H9 (cell line): Measurements from ENCODE around the gene RAI14. TPM values are rescaled to one million over a fixed set of nuclear protein-coding genes. Genes with fewer than 3 reads are reported as not detected.

Experiments
- DNase-seq: peaks from one replicate; pipeline ENCODE4 v3.0.0-alpha.2; 2017
- H2AFZ ChIP-seq: one replicate; pipeline ENCODE4 v1.6.1; 2013; ENCODE audit warnings: mild to moderate bottlenecking, low read length, control low read depth, moderate library complexity
- H2AK5ac ChIP-seq: 2 replicates; pipeline ENCODE4 v1.6.1; 2013; ENCODE audit warnings: low read length, control low read depth, mixed read lengths; ENCODE audit not compliant: insufficient read length
- H2BK120ac ChIP-seq: one replicate; pipeline ENCODE4 v1.6.1; 2013; ENCODE audit warnings: low read depth, mild to moderate bottlenecking, low read length, control low read depth, inconsistent platforms; ENCODE audit not compliant: poor library complexity, severe bottlenecking
- H2BK12ac ChIP-seq: 2 replicates; pipeline ENCODE4 v1.6.1; 2013; ENCODE audit warnings: low read length, control low read depth, mixed read lengths, low read depth; ENCODE audit not compliant: insufficient read length
- H2BK15ac ChIP-seq: 2 replicates; pipeline ENCODE4 v1.6.1; 2013; ENCODE audit warnings: low read depth, low read length, control low read depth
- H2BK20ac ChIP-seq: one replicate; pipeline ENCODE4 v1.6.1; 2013; ENCODE audit warnings: low read depth, mild to moderate bottlenecking, low read length, control low read depth, inconsistent platforms; ENCODE audit not compliant: poor library complexity, severe bottlenecking
- H2BK5ac ChIP-seq: 2 replicates; pipeline ENCODE4 v1.6.1; 2013; ENCODE audit warnings: low read length, control low read depth, mixed read lengths; ENCODE audit not compliant: insufficient read length
- H3K14ac ChIP-seq: 2 replicates; pipeline ENCODE4 v1.6.1; 2013; ENCODE audit warnings: low read length, control low read depth; ENCODE audit not compliant: insufficient read depth
- H3K18ac ChIP-seq: 2 replicates; pipeline ENCODE4 v1.6.1; 2013; ENCODE audit warnings: low read depth, mild to moderate bottlenecking, mixed read lengths, low read length, control low read depth; ENCODE audit not compliant: insufficient read length
- H3K23ac ChIP-seq: 2 replicates; pipeline ENCODE4 v1.6.1; 2013; ENCODE audit warnings: low read length, control low read depth, mixed read lengths, low read depth; ENCODE audit not compliant: insufficient read length
- H3K23me2 ChIP-seq: 2 replicates; pipeline ENCODE4 v1.6.1; 2013; ENCODE audit warnings: low read depth, mild to moderate bottlenecking, mixed read lengths, low read length, control low read depth; ENCODE audit not compliant: insufficient read length, poor library complexity, severe bottlenecking
- H3K27ac ChIP-seq: 2 replicates; pipeline ENCODE4 v1.5.1; 2013; ENCODE audit warnings: low read length, control low read depth, mixed read lengths, low read depth; ENCODE audit not compliant: insufficient read length
- H3K27me3 ChIP-seq: 2 replicates; pipeline ENCODE4 v1.6.1; 2013; ENCODE audit warnings: low read length, control low read depth, inconsistent platforms; ENCODE audit not compliant: insufficient read depth
- H3K4ac ChIP-seq: 2 replicates; pipeline ENCODE4 v1.6.1; 2013; ENCODE audit warnings: low read depth, mild to moderate bottlenecking, control low read depth, inconsistent platforms, low read length, moderate library complexity
- H3K4me1 ChIP-seq: 2 replicates; pipeline ENCODE4 v1.6.1; 2013; ENCODE audit warnings: low read length, control low read depth, inconsistent platforms; ENCODE audit not compliant: insufficient read depth
- H3K4me2 ChIP-seq: 2 replicates; pipeline ENCODE4 v1.6.1; 2013; ENCODE audit warnings: low read length, control low read depth, mixed read lengths; ENCODE audit not compliant: insufficient read length, insufficient read depth
- H3K56ac ChIP-seq: 2 replicates; pipeline ENCODE4 v1.6.1; 2013; ENCODE audit warnings: low read depth, mild to moderate bottlenecking, mixed read lengths, low read length, control low read depth; ENCODE audit not compliant: insufficient read length
- H3K79me1 ChIP-seq: 2 replicates; pipeline ENCODE4 v1.6.1; 2013; ENCODE audit warnings: low read depth, mild to moderate bottlenecking, moderate library complexity, low read length, control low read depth, inconsistent platforms; ENCODE audit not compliant: insufficient read depth, poor library complexity, severe bottlenecking
- H3K79me2 ChIP-seq: 2 replicates; pipeline ENCODE4 v1.6.1; 2013; ENCODE audit warnings: low read length, control low read depth, inconsistent platforms; ENCODE audit not compliant: insufficient read depth
- H3K9ac ChIP-seq: 2 replicates; pipeline ENCODE4 v1.6.1; 2013; ENCODE audit warnings: low read length, control low read depth, mixed read lengths; ENCODE audit not compliant: insufficient read length; ENCODE audit errors: extremely low read depth
- H3K9me3 ChIP-seq: one replicate; pipeline ENCODE4 v1.6.1; 2013; ENCODE audit warnings: low read depth, low read length, inconsistent platforms; ENCODE audit not compliant: control insufficient read depth
- H3T11ph ChIP-seq: one replicate; pipeline ENCODE4 v1.6.1; 2013; ENCODE audit warnings: mild to moderate bottlenecking, low read length, control low read depth, inconsistent platforms
- H4K20me1 ChIP-seq: one replicate; pipeline ENCODE4 v1.6.1; 2013; ENCODE audit not compliant: control insufficient read depth, insufficient read length, insufficient read depth
- H4K5ac ChIP-seq: 2 replicates; pipeline ENCODE4 v1.6.1; 2013; ENCODE audit warnings: low read depth, mild to moderate bottlenecking, mixed read lengths, low read length, control low read depth; ENCODE audit not compliant: insufficient read length
- H4K8ac ChIP-seq: replicated peaks from 2 replicates; pipeline ENCODE4 v1.6.1; 2013; ENCODE audit warnings: low read length, control low read depth, mixed read lengths, low read depth; ENCODE audit not compliant: insufficient read length
- H4K91ac ChIP-seq: 2 replicates; pipeline ENCODE4 v1.6.1; 2013; ENCODE audit warnings: low read depth, mild to moderate bottlenecking, moderate library complexity, mixed read lengths, low read length, control low read depth; ENCODE audit not compliant: insufficient read length
- H3K27ac Mint-ChIP-seq, 3 experiments: 2 replicates in 2 of 3; 3 replicates in 1 of 3; pipeline ENCODE4 v1.8.0; 2020 to 2021; ENCODE audit warnings: mixed read lengths in 3 of 3, mild to moderate bottlenecking in 1 of 3, moderate library complexity in 1 of 3
- H3K27me3 Mint-ChIP-seq: 2 replicates; pipeline ENCODE4 v1.8.0; 2021; ENCODE audit warnings: low read depth, mild to moderate bottlenecking, moderate library complexity, mixed read lengths
- H3K36me3 Mint-ChIP-seq, 3 experiments: 2 replicates in 2 of 3; 3 replicates in 1 of 3; pipeline ENCODE4 v1.8.0; 2020 to 2021; ENCODE audit warnings: low read depth in 3 of 3, mixed read lengths in 3 of 3; ENCODE audit not compliant: insufficient read depth in 1 of 3
- H3K4me1 Mint-ChIP-seq, 2 experiments: 2 replicates each; pipeline ENCODE4 v1.8.0; 2020; ENCODE audit warnings: mixed read lengths in 2 of 2
- H3K4me3 Mint-ChIP-seq, 2 experiments: 2 replicates in 1 of 2; 3 replicates in 1 of 2; pipeline ENCODE4 v1.8.0; 2020 to 2021; ENCODE audit warnings: mild to moderate bottlenecking in 2 of 2, mixed read lengths in 2 of 2, moderate library complexity in 1 of 2
- H3K9me3 Mint-ChIP-seq, 2 experiments: 2 replicates in 1 of 2; 3 replicates in 1 of 2; pipeline ENCODE4 v1.8.0; 2020; ENCODE audit warnings: mild to moderate bottlenecking in 2 of 2, mixed read lengths in 2 of 2, moderate library complexity in 1 of 2
- WGBS: extraction: QIAGEN DNeasy Blood & Tissue Kit; methylation state at CpG from one replicate; pipeline ENCODE4 v1.1.7; 2013; ENCODE audit warnings: missing lambda C conversion rate, low lambda C conversion rate, mixed read lengths; ENCODE audit not compliant: insufficient read length; ENCODE audit errors: extremely low coverage; 5-methylcytosine and 5-hydroxymethylcytosine counted together
- total RNA-seq: library from RNA; stranded (reverse); gene quantifications from 2 replicates; pipeline ENCODE4 v1.2.1, GENCODE V29; 2021
- TF ChIP-seq, protein P1 (sequence below): fragments of 200-600 bp; sonication (generic); conservative IDR thresholded peaks from 3 replicates; pipeline ENCODE4 v1.8.0; 2021; ENCODE audit warnings: antibody characterized with exemption, mild to moderate bottlenecking

The RAI14 gene
- total RNA-seq, 1 experiment from 2014 or later: 127 TPM

DNA sequence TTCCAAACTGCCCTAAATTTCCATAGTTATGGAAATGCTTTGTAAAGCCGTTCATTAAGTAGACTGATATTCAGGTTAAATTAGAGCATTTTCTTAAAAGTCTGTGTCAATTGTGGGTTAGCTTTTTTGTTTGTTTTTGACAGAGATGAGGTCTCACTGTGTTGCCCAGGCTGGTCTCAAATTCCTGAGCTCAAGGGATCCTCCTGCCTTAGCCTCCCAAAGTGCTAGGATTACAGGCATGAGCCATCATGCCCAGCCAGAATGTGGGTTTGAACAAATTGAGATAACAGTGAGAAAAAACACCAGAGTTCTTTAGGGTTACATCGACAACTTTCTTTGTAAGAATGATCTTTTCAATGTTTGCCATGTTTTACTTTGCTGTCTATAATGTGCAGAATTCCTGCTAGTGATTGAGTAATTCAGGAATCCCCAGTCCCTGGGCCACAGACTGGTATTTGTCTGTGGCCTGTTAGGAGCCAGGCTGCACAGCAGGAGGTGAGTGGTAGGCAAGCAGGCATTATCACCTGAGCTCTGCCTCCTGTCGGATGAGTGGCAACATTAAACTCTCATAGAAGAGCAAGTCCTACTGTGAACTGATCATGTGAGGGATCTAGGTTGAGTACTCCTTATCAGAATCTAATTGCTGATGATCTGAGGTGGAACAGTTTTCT is 80.5 kb downstream of the RAI14 start:
- no peak overlapping the region for H2BK20ac ChIP-seq
- no CpG with 5 or more reads among the region's 3 CpGs for WGBS
- no peak overlapping the region for H2BK15ac ChIP-seq
- H4K8ac ChIP-seq: no peak overlapping the region
- no peaks in the 10 kb centered on the region for H4K20me1 ChIP-seq
- H3K18ac ChIP-seq: no peak overlapping the region
- H2AFZ ChIP-seq: no peak overlapping the region
- peaks cover 5% of the 10 kb centered on the region for H3K79me1 ChIP-seq
- H3K79me2 ChIP-seq: peaks cover 16% of the 10 kb centered on the region; the same call in 1 of the 2 replicates
- Mint-ChIP-seq H3K4me1 (peaks cover 36 to 42% of the 10 kb centered on the region in 2 experiments), H3K27ac (peak overlapping the region; percentile 4 to 41 (median 41); a peak in 3 of 7 replicates), H3K27me3 (no peaks in the 10 kb centered on the region), H3K36me3 (peaks cover 4 to 8% (median 6%) of the 10 kb centered on the region in 3 experiments; a peak in 5 of 7 replicates), H3K9me3 (no peaks in the 10 kb centered on the region), H3K4me3 (no peak overlapping the region)
- H3K4me2 ChIP-seq: no peak overlapping the region
- H3T11ph ChIP-seq: no peak overlapping the region
- H4K5ac ChIP-seq: no peak overlapping the region
- no peak overlapping the region for H2BK120ac ChIP-seq
- no peak overlapping the region for H3K4ac ChIP-seq
- peaks cover 2% of the 10 kb centered on the region; the same call in 1 of the 2 replicates for H3K4me1 ChIP-seq
- no peak overlapping the region for H3K27ac ChIP-seq
- H2AK5ac ChIP-seq: no peak overlapping the region
- H3K9me3 ChIP-seq: no peaks in the 10 kb centered on the region
- no peak overlapping the region for H3K23ac ChIP-seq
- no peak overlapping the region for H2BK12ac ChIP-seq
- DNase-seq: peak; percentile 62
- no peaks in the 10 kb centered on the region for H3K23me2 ChIP-seq
- no peak overlapping the region for H3K9ac ChIP-seq
- H2BK5ac ChIP-seq: no peak overlapping the region
- H4K91ac ChIP-seq: no peak overlapping the region
- H3K14ac ChIP-seq: no peak overlapping the region
- TF ChIP-seq, protein P1, sequence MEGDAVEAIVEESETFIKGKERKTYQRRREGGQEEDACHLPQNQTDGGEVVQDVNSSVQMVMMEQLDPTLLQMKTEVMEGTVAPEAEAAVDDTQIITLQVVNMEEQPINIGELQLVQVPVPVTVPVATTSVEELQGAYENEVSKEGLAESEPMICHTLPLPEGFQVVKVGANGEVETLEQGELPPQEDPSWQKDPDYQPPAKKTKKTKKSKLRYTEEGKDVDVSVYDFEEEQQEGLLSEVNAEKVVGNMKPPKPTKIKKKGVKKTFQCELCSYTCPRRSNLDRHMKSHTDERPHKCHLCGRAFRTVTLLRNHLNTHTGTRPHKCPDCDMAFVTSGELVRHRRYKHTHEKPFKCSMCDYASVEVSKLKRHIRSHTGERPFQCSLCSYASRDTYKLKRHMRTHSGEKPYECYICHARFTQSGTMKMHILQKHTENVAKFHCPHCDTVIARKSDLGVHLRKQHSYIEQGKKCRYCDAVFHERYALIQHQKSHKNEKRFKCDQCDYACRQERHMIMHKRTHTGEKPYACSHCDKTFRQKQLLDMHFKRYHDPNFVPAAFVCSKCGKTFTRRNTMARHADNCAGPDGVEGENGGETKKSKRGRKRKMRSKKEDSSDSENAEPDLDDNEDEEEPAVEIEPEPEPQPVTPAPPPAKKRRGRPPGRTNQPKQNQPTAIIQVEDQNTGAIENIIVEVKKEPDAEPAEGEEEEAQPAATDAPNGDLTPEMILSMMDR: peak; percentile 52; the same call in 2 of the 3 replicates
- H3K56ac ChIP-seq: no peak overlapping the region
- H3K27me3 ChIP-seq: no peaks in the 10 kb centered on the region
